GM19438 (cell line): ENCODE results near the gene RPS6KA2.

Source experiments
- ATAC-seq: cut with Tn5 transposase; IDR thresholded peaks from one replicate; pipeline ENCODE4 v1.9.1; 2021; ENCODE audit warnings: low read depth; ENCODE audit not compliant: unreplicated experiment

The RPS6KA2 gene

DNA sequence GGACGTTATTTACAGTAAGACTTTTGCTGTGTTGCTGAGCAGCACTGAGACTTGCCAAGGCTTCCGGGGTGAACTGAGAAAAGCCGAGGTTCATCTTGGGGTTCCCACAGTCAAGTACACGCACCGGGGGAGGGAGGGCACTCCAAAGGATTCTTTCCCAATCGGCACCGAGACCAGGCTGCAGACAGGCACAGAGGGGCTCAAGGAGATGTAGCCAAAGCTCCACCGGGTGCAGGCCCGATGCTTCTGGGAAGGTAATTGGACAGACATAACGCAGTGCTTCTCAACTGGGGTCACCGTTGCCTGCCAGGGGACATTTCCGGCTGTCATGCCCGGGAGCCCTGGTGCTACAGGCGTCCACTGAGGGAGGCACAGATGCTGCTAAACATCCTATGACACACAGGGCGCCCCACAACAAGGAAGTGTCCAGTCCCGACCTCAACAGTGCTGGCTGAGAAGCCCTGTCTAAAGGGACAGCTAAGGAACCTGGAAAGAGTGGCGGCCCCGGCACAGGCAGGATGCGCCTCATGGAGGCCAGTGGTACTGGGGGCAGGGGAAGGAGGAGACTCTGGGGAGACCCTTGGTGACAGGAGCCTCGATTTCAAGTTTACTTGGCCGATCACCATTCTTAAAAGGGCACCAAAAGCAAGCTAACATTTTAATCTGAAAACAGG lies 133.5 kb downstream of the RPS6KA2 start:
- no peak for ATAC-seq

DNA sequence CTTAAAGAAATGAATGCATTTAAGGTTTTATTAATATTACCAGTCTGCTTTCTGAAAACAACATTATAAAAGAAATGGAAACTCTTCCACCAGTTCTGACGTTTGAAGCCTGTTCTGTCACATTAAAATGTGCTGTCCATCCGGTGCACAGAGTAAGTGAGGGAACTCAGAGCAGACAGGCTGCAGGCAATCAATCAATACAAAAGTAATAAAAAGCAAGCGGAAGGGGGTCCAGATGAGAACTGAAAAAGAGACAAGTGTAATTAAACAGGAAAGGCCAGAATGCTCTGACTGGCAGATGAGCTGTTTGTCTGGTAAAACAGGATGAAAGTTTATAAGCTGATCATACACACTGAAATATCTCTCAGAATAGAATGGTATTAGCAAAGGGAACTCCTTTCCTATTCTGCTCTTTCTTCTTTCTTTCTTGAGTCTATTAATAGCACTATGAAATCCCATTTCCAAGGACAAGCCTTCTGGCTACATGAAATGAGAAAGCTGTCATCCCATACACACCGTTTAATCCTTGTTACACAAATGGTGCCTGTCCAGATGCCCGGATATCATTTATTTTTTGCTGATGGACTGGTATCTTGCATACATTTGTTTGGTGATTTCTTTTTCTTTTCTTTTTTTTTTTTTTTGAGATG lies 134.8 kb downstream of the RPS6KA2 start:
- no peak for ATAC-seq

DNA sequence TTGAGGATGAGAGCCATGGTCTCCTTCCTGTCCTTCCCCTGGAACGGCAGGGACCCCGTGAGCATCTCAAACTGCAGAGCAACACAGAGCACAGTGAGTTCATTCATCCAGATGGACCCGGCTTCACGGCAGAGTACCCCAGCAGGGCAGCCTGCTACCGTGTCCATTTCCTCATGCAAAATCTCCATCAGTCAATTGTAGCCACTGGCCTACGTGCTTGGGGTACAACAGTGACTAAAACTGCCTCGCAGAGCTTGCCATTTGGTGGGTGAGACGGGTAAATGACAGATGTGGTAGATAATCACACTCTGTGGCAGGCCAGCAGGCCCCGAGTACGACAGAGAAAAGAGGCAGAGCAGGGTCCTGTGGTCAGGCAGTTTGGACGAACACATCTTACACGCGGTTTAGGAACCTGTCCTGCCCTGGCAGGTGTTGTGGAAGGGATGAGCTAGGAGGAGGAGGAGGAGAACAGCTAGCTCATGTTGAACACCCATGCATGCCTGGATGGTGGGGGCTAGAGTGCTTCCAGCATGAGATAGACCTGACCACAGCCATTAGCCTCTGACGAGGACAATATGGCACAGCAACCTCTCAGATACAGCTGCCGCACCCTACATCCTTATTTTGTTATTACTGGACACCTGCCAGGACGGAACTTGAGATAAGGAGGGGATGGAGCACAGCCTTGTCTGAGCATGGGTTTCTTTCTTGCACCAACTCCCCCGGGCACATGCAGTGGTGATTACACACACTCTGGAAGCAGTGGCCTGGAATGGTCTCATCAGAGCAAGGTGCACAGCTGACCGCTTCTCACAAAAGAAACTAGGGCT lies 136.2 kb downstream of the RPS6KA2 start:
- ATAC-seq = no peak

DNA sequence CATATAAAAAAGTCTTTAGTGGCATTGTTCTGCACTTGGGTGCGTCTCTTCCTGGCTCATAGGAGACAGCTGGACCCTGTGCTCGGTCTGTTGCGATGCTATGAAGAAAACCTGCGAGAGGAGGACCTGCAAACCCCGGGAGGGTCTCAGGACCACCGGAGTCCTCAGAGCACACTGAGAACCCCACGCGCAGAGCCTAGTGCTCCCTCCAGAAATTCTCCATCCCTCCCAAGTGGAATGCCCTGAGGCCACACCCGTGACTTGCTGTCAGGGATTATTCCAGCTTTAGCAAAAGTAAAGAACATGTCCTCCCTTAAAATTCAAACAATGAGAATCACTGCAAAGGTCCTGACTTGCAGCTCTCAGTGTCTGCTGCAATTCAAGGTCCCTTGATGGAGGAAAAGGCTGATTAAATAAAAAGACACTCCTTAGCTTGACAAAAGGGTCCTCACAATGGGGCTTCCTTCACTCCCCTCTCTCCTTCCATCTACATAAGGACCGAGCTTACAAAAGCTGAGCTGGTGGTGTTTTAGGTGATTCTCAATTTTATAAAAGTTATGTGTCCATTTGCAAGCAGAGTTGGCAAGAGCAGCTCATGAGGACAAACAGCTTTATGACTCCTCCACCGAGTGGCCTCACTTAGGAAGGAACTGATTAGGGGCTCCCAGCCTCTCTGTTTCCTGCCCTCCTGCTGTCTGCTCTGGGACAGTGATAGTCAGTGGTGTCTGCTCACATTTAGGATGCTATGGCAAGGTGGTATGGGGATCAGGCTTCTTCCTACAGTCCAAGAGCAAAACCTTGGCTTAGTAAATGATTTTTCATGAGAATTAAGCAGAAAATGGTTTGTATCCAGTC lies 137.5 kb downstream of the RPS6KA2 start:
- ATAC-seq = no peak

DNA sequence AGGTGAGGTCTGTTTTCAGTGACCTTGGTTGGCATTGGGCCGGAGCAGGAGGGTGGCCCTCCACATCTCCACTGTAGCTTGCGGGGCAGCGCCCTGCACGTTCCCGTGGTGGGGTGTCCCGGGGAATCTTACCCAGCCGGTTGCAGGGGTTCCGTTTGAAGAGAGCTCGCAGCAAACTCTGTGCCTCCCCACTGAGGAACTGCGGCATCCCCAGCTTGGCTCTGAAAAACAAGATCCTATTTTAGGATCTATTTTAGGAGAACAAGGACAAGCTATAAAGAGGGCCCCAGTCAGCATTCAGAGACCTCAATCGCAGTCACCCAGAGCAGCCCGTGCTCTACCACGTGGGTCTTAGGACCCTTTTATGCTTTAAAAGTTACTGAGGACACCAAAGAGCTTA lies 138.3 kb downstream of the RPS6KA2 start:
- ATAC-seq = no peak

DNA sequence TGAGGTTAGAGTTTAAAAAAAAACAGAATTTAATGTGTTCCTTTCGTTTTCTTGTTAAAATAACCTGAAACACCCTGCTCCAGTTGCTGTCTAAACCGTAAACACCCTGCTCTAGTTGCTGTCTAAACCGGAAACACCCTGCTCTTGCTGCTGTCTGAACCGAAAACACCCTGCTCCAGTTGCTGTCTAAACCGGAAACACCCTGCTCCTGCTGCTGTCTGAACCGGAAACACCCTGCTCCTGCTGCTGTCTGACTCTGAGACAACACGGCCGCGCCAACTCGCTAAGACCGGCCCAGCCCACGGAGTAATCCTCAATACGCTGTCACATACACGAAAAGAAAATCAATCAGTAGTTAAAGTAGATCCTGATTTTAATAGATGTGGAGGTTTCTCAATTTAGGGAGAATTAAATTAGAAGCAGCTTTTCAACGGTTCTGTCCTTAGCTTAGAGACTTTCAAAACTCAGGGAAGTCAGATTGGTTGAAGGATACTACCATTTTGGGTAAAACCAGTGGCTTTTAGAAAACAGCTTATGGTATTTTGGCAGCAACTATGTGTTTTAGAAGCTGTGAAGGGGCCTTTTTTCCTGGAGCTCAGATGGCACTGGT lies 138.9 kb downstream of the RPS6KA2 start:
- peak; percentile 95 for ATAC-seq

DNA sequence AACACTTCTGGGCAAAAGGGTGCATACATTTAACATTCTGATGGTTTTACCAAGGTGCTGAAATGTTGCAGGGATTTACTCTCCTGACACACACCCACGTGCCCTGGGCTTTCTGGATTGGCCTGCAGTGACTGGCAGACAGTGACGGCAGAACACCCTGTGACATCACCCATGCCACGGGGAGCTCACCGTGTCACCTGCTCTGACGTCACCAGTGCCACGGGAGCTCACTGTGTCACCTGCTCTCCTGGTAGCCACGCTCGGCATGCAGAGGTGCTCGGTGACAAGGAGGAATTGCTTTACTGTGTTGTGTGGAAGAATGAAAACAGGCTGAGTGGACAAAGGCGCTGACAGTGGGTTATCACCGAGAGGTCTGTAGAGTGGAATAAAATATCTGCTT lies 139.9 kb downstream of the RPS6KA2 start:
- no peak for ATAC-seq

DNA sequence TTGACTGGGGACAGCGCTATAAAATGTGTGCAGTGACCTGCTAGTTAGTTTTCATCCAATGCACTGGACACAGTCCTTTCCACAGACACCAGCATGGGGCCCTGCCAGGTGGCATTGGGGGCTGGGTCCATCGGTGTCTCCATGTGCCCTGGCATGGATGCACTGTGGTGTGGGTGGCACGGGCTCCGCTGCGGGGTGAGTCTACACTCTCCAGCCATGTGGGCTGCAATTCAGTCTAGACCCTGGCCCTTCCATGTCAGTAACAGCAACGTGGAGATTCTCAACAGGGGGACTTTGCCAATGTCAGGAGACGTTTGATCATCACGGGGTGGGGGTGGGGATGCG lies 140.5 kb downstream of the RPS6KA2 start:
- no peak for ATAC-seq

DNA sequence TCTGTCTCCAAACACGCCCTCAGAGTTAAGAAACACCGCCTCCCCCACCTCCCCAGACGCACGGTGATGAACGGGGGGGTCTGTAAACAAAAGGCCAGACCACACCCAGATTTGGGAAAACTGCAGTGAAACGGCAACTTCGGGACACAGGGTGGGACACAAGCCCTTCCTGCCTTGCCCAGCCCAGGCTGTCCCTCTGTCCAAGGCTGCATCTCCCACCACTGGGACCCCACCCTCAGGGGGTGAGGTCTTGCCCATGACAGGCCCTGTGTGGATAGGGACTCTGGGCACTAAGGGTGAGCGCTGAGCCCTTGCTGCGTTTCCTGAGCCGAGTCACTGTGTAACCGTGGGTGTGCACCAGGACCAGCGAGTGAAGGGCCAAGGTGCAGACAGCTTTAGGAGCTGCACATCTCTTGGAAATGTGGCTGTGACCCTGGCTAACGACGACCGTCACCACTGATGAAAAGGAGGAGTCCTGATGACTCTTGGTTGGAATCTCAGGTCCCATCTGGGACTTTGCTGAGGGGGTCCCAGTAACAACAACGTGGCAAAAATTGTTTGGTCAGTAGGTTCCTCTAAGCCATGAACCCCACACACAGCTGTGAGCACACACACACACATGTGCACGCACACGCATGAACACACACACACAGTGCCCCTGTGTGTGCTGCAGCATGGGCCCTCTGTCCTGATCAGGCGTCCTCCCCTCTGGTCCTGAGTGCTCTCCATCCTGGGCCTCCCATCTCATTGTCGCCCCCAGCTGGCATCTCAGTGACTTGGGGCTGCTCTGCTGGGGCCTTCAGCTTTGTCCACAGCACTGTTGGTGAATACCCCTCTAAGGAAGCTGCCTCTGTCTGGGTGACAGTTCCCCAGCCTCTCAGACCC lies 141.2 kb downstream of the RPS6KA2 start:
- ATAC-seq = no peak

DNA sequence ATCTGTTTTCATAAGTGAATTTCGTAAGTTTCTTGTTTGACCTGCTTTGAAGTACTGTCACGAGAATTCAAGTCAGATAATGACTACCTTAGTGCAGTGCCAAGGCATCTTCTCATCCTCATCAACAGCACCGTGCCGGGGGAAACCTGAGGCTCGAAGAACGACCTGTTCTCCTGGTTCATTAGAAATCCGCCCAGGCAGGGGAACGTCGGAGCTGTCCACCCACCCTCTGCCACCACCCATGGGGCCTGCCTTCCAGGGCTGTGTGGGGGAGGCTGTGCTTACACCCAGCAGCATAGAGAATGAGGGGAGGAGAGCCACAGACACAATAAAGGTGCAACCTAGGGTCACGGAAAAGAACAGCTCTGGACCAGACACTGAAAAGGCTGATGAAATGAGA lies 142.2 kb downstream of the RPS6KA2 start:
- no peak for ATAC-seq

DNA sequence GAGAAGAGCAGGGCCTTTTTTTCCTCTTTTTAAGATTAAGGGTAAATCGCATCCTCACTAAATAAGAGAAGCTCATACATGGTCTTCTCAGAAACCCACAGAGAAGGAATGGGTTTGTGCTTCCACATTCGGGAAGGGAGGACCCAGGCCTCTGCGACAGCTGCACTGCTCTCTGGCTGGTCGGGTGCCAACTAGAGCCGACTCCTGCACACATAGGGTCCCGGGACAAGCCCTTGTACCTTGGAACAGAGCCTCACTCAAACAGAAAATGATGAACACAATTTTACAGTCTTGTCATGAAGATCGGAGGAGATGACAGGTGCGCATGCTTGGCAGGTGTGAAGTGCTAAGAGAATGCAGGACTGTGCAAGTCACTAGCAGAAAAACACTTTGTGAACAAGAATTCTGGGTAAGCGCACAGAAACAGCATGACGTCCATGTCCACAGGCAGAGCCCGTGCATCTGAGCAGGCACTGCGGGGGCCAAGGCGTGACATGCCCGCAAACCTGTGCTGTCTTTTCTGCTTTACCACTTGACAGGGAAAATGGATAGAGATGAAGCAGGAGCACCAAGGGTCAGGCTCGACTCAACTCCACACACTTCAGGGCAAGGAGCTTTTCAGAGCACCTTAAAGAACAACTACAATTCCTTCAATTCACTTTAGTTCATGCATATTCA lies 143.3 kb downstream of the RPS6KA2 start:
- ATAC-seq = no peak

DNA sequence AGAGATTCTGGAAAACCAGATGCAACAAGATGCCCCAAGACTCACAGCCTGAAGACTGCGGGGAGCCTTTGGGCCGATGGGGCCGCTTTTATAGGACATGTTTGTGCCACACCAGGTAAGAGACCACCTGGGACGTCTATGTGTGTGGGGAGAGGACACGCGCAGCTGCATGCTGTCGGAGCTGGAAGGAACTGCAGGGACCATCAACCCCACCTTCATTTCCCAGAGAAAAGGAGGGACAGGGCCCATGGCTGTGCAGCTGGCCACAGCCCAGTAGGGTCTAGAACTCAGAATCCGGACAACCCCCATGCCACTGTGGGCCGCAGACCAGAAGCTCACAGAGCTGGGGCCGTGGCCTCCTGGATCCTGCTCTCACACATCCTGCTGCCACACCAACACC lies 144.0 kb downstream of the RPS6KA2 start:
- no peak for ATAC-seq

DNA sequence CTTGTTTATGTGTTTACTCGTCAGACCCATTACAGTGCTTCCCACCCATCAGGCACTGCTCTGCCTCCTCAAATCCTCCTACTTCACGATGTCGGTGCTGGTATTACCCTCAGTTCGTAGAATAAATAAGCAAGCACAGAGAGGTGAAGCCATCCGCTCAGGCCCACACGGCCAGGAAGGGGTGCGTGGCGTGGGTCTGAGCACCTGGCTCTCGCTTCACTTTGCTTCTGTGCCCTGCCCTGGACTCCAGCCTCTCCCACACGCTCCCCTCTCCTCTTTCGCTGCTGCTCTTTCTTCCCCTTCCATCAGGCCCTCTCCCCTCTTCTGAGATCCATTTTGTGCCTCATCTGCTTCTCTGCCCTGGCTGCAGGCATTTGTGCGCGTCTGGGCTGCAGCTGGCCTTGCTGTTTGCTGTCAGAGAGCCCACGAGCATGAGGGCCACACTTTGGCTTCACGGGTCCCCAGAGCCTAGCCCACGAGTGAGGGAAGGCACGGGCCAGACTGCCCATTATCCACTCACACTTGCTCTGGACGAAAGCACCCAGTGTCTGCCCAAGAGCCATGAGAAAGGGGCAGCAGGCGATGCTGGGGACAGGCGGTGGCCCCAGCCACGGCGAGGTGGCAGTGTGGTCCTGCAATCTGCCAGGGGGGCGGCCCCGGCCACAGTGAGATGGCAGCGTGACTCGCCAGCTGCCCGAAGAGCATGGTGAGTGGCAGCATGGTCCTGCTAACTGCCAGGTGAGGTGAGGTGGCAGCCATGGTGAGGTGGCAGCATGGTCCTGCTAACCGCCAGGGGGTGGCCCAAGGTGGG lies 148.1 kb downstream of the RPS6KA2 start:
- no peak for ATAC-seq

DNA sequence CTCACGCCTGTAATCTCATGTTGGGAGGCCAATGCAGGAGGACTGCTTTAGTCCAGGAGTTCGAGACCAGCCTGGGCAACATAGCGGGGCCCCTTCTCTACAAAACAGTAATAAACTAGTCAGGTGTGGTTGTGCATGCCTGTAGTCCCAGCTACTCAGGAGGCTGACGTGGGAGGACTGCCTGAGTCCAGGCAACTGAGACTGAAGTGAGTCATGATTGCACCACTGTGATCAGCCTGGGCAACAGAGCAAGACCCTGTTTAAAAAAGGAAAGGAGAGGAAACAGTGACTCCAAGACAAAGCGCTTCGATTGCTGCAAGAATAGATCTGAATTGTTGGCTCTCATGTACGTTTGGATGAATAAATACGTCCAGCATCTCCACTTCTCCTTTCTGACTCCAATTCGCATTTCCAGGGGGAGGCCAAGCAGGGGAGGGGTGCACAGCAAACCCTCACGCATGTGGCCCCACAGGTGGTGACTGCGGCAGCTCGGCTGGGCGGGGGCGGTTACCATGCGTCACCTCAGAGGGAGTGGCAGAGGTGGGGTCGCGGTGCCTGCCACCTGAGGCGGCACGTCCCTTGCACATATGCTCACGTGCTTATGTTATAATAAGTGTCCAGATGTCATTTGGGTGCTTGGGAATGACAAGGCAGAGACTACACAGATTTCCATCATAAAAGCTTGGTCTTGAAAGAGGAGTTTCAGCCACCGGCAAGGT lies 149.2 kb downstream of the RPS6KA2 start:
- no peak for ATAC-seq

DNA sequence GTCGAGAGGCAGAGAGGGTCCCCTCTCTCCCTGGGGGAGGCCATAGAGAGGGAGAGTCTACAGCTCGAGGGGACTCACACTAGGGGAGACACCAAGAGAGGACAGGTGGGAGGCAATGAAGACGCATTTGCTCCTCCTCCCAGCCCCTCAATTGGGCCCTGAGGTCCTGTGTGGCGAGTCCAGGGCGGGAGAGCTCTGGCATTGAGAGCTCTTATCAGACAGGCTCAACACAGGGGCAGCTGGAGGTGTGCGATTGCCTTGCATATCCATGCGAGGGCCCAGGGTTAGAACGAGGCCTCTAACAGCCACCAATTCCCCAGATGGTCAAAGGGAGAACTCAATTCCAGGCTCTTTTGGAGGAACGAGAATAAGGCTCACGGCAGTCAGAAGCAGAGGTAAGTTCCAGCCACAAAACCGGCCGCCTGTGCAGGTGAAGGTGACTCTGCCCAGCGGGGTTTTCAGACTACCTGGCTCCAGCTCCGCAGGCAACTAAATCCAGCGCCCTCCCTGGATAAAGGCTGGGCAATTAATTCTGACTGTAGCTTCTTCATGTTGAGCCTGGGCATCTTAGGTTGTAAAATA lies 150.3 kb downstream of the RPS6KA2 start:
- ATAC-seq = no peak

DNA sequence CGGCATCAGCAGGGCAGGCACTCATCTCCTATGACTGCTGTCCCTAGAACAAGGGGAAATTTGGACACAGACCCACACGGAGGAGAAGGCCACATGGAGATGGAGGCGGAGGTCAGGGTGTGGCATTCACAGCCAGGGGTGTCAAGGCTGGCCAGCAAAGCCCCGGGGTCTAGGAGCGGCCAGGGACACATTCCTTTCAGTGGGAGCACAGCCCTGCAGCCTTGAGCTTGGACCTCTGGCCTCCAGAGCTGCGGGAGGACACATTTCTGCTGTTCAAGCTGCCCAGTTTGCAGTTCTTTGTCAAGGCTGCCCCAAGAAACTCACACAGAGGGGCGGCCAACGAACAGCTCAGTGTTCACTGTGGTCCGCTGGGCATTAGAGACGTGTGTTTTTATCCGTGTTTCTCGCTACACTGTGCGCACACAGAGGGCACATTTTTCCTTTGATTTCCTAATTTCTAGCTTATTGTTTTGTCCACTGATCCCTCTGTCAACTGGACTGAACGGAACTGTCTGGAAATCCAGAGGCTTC lies 150.9 kb downstream of the RPS6KA2 start:
- ATAC-seq = no peak
